Spinal cord (tissue), 10 donors: Measurements from ENCODE around the gene ATP2C2. TPM values are rescaled to one million over a fixed set of nuclear protein-coding genes. Genes with fewer than 3 reads are reported as not detected.
A peak's percentile ranks its signal among the peaks of the same experiment; 100 is the strongest.
"Not testable (repeated sequence)": the region's sequence is repeated elsewhere in the genome, so short reads cannot be mapped to it uniquely, and the experiment has no call there.

Source experiments
- DNase-seq, 6 donors: peaks; one replicate each; pipeline versions ENCODE4 v3.0.0 to v3.0.0-alpha.2; 2013 to 2015; ENCODE audit warnings: low spot score in 6 of 6, low read depth in 4 of 6
- H3K27ac ChIP-seq: one replicate; pipeline ENCODE4 v1.5.1; 2013; ENCODE audit warnings: low read depth, low read length, control low read depth
- H3K27me3 ChIP-seq: one replicate; pipeline ENCODE4 v1.6.1; 2013; ENCODE audit warnings: low read length; ENCODE audit not compliant: control insufficient read depth, insufficient read depth
- H3K36me3 ChIP-seq: one replicate; pipeline ENCODE4 v1.6.1; 2013; ENCODE audit warnings: low read length; ENCODE audit not compliant: control insufficient read depth, insufficient read depth
- H3K4me1 ChIP-seq: one replicate; pipeline ENCODE4 v1.6.1; 2013; ENCODE audit warnings: low read length; ENCODE audit not compliant: control insufficient read depth, insufficient read depth
- H3K4me3 ChIP-seq: one replicate; pipeline ENCODE4 v1.5.1; 2013; ENCODE audit warnings: low read depth, low read length, control low read depth
- H3K9me3 ChIP-seq: one replicate; pipeline ENCODE4 v1.6.1; 2013; ENCODE audit warnings: low read length; ENCODE audit not compliant: control insufficient read depth, insufficient read depth
- WGBS: methylation state at CpG from one replicate; pipeline ENCODE4 v1.1.5; 2013; ENCODE audit warnings: missing lambda C conversion rate; ENCODE audit not compliant: insufficient coverage; 5-methylcytosine and 5-hydroxymethylcytosine counted together
- polyA plus RNA-seq, 2 donors: library from polyadenylated mRNA; unstranded; fragments of 120-200 nt; gene quantifications; one replicate each; pipeline ENCODE4 v1.2.1, GENCODE V29; 2013; ENCODE audit not compliant: insufficient read length in 2 of 2
- total RNA-seq, 2 donors: library from RNA; depleted of rRNA in 1 of 2; stranded (reverse); fragments of 120-200 nt in 1 of 2; fragments of >200 nt in 1 of 2; gene quantifications; one replicate each; pipeline versions ENCODE4 v1.2.3 to v1.2.4, GENCODE V29; 2013 to 2014
- donor health status: healthy.

Gene ATP2C2
- total and polyA plus RNA-seq, 4 donors, result 1.4 to 4.2 (median 2.7) TPM

DNA sequence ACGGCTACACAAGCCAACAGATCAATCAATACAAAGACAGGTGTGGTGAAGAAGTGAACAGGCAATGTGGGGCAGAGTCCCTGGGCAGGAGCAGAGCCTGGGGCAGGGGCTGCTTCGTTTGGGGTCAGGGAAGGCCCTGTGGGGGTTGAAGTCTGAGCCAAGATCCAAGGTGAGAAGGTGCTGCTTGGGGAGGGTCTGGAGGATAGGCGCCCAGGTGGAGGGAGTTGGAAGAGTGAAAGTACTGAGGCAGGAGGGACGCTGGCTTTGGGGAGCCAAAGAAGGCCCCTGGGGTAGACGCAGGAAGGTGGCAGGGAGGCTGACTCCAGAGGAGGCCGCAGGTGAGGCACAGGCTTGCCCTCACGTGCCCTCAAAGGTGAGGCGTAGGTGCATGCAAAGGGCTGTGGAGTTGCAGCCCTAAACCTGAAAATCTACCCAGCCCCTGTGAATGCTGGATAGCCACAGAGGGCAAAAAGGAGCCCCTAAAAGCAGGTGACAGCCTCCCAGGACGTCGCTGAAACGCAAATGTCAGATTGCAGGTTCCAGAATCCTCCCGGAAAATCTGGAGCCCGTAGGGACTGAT is 40.3 kb upstream of the ATP2C2 start:
- Histone ChIP-seq H3K4me1 (peaks cover 2% of the 10 kb centered on the region), H3K27ac (no peak overlapping the region), H3K36me3 (no peaks in the 10 kb centered on the region), H3K27me3 (no peaks in the 10 kb centered on the region), H3K4me3 (no peak overlapping the region), H3K9me3 (no peaks in the 10 kb centered on the region)
- 86% methylated on average over 12 of the region's 13 CpGs for WGBS
- DNase-seq, result no peak

DNA sequence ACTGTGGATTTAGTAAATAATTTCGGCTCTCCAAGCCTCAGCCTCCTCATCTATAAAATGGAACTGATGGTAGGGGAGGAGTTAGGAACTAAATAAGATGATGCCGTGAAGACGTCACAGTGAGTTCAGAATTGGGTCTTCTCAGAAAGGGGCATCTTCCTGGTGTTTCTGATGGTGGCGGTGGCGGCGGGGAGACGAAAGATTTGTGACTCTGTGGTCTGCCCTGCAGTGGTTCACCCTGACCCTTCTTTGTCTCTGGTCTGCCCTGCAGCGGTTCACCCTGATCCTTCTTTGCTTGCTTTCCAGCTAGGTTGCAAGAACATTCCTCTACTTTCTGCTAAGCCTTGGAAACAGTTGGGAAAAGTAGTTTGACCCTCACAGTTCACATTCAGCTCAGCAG is 39.3 kb upstream of the ATP2C2 start:
- Histone ChIP-seq H3K4me3 (no peak overlapping the region), H3K27ac (no peak overlapping the region), H3K27me3 (no peaks in the 10 kb centered on the region), H3K36me3 (no peaks in the 10 kb centered on the region), H3K4me1 (peaks cover 8% of the 10 kb centered on the region), H3K9me3 (no peaks in the 10 kb centered on the region)
- 92% methylated on average over 8 of the region's 8 CpGs for WGBS
- DNase-seq, result no peak

DNA sequence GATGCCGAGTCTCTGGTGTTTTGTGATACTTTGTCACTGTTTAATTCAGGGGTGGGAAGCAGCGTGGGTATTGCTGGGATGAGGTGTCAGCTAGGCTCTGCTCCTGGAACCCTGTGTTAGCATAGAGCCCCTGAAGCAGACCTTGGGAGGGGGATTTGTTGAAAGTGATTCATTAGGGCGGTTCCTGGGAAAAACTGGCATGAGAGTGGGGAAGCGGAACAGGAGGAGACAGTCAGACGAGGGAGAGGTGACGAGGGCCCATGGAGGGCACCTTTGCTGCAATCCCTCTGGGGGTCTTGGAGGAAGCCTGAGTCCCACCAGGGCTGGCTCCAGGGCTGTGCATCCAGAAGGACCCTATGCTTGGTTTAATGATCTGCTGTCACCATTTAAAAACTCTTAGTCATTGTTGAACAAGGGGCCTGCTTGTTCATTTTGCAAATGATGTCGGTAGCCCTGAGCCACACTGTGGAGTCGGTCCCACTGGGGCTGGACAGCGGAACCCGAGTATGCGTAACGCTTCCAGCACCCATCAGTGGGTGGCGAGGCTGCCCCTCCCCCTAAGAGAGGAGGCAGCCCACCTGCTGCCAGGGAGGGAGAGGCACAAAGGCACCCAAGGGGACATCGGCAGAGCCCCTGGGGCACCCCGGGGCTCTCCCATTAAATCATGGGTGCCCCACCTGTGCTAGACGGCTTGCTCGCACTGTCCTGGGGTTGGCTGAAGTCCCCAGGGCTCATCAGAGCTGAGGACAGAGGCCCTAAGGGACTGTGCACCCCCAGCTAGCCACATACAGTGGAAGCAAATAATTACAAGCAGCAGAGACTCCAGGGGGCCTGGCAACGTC is 38.3 kb upstream of the ATP2C2 start:
- WGBS, result 74% methylated on average over 18 of the region's 18 CpGs
- no peak for DNase-seq
- Histone ChIP-seq H3K27ac (no peak overlapping the region), H3K9me3 (no peaks in the 10 kb centered on the region), H3K36me3 (no peaks in the 10 kb centered on the region), H3K4me1 (peaks cover 8% of the 10 kb centered on the region), H3K27me3 (no peaks in the 10 kb centered on the region), H3K4me3 (no peak overlapping the region)

DNA sequence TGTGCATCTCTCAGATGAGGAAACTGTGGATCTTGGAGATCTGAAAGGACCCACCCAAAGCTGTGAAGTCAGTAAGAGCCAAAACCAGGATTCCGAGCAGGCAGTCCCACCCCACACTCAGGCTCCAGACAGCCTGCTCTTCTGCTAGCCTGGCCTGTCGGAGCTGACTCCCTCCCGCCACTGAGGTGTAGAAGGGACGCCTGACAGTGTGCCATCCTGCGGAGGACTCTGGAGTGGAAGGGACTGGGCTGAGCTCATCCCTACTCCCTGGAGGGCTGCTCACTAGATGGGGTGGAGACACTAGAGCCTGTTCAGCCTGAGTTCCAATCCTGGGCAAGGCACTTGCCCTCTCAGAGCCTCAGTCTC is 37.7 kb upstream of the ATP2C2 start:
- peaks cover 8% of the 10 kb centered on the region for H3K4me1 ChIP-seq
- H3K36me3 ChIP-seq, result no peaks in the 10 kb centered on the region
- H3K27ac ChIP-seq, result no peak overlapping the region
- H3K9me3 ChIP-seq, result no peaks in the 10 kb centered on the region
- 93% methylated on average over 5 of the region's 5 CpGs for WGBS
- H3K4me3 ChIP-seq, result no peak overlapping the region
- DNase-seq, result no peak
- H3K27me3 ChIP-seq, result no peaks in the 10 kb centered on the region

DNA sequence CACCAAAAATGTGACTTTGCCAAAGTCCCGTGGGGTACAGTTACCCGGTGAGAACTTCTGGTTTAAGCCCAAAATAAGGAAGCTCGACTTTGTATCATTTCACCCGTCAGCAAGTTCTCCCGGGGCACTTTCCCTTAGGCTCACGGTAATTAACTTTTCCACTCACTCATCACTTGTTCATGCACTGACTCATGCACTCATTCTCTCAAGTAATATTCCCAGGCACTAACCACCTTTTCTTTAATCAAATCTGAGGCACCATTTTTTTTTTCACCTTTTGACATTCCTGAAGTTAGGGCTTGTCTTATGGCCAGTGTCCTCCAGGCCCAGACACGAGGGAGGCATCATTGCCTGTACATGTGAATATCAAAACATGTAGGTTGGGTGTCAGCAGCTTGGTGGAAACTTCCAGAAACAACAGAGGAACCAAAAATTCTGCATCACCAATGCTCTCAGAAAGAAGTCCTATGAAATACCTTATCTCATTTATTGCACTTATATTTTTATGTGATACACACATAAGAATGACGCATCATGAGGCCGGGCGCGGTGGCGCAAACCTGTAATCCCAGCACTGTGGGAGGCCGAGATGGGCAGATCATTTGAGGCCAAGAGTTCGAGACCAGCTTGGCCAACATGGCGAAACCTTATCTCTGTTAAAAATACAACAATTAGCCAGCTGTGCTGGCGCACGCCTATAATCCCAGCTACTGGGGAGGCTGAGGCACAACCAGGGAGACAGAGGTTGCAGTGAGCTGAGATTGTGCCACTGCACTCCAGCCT is 36.1 kb upstream of the ATP2C2 start:
- no peaks in the 10 kb centered on the region for H3K9me3 ChIP-seq
- H3K36me3 ChIP-seq, result no peaks in the 10 kb centered on the region
- 86% methylated on average over 14 of the region's 17 CpGs for WGBS
- no peaks in the 10 kb centered on the region for H3K27me3 ChIP-seq
- H3K27ac ChIP-seq, result no peak overlapping the region
- no peak for DNase-seq
- H3K4me1 ChIP-seq, result peaks cover 8% of the 10 kb centered on the region
- no peak overlapping the region for H3K4me3 ChIP-seq

DNA sequence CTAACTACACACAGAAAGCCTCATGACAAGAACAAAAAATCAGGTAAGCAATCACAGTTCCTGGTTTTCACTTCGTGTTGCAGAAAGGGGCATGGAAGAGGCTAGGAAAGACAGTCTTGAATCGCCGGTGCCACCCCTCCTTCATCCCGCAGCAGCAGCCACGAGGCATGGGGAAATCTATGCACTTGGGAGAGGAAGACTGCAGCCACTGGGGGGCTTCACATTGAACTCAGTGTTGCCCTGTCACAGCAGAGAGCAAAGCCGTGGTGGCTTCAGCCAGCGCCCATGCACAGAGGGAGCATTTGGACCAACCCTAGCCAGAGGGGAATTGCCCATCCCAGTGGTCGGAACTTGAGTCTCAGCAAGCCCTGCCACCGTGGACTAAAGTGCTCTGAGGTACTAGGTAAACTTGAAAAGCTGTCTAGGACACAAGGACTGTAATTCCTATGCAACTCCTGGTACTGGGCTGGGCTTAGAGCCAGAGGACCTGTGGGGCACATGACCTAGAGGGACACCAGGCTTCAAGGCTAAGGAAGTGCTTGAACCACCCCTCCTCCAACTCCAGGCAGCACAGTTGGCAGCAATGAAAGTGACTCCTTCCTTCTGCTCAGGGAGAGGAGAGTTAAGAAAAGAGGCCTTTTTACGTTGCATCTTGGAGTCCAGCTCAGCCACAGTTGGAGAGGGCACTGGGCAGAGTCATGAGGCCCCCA is 35.2 kb upstream of the ATP2C2 start:
- H3K4me3 ChIP-seq, result no peak overlapping the region
- H3K27ac ChIP-seq, result no peak overlapping the region
- no peaks in the 10 kb centered on the region for H3K27me3 ChIP-seq
- H3K9me3 ChIP-seq, result no peaks in the 10 kb centered on the region
- peaks cover 8% of the 10 kb centered on the region for H3K4me1 ChIP-seq
- 87% methylated on average over 9 of the region's 10 CpGs for WGBS
- peak in 2 of 6 donors; percentile 22 to 23 for DNase-seq
- no peaks in the 10 kb centered on the region for H3K36me3 ChIP-seq

DNA sequence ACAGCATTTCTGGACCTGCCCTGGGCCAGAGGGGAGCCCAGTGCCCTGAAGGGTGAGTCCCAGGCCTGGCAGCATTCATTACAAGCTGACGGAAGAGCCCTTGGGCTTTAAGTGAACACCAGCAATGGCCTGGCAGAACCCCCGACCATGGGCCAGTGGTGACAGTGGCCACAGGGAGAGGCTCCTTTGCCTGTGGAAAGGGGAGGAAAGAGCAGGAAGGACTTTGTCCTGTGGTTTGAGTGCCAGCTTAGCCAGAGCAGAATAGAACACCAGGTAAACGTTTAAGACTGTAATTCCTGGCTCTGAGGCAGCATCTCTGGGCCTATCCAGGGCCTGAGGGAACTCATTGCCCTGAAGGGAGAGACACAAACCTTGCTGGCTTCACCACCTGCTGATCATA is 34.3 kb upstream of the ATP2C2 start:
- no peak for DNase-seq
- Histone ChIP-seq H3K9me3 (no peaks in the 10 kb centered on the region), H3K36me3 (no peaks in the 10 kb centered on the region), H3K4me1 (peaks cover 8% of the 10 kb centered on the region), H3K4me3 (no peak overlapping the region), H3K27me3 (no peaks in the 10 kb centered on the region), H3K27ac (no peak overlapping the region)
- WGBS, result 93% methylated on average over 3 of the region's 3 CpGs

DNA sequence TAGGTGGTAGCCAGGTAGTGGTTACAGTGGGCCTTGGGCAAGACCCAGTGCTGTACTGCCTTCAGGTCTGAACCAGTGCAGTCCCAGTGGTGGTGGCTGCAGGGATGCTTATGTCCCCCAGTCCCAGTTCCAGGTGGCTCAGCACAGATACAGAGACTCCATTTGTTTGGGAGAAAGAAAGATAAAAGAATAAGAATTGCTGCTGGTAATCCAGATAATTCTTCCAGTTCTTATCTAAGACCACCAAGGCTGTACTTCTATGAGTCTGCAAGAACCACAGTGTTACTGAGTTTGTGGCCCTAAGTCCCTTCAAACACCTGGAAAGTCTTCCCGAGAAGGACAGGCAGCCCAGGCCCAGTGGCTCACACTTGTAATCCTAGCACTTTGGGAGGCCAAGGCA is 33.9 kb upstream of the ATP2C2 start:
- no peaks in the 10 kb centered on the region for H3K27me3 ChIP-seq
- H3K27ac ChIP-seq, result no peak overlapping the region
- H3K4me3 ChIP-seq, result no peak overlapping the region
- 100% methylated on average over 1 of the region's 1 CpG for WGBS
- no peaks in the 10 kb centered on the region for H3K9me3 ChIP-seq
- H3K4me1 ChIP-seq, result peaks cover 8% of the 10 kb centered on the region
- H3K36me3 ChIP-seq, result no peaks in the 10 kb centered on the region
- DNase-seq, result no peak

DNA sequence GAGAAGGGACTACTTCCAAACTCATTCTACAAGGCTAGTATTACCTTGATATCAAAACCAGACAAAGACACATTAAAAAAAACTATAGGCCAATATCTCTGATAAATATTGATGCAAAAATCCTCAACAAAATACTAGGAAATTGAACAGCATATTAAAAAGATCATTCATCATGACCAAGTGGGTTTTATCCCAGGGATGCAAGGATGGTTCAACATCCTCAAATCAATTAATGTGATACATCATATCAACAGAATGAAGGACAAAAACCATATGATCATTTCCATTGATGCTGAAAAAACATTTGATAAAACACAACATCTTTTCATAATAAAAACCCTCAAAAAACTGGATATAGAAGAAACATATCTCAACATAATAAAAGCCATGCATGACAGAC is 31.1 kb upstream of the ATP2C2 start:
- H3K9me3 ChIP-seq, DNase-seq, H3K27me3 ChIP-seq, H3K27ac ChIP-seq, H3K4me1 ChIP-seq, H3K4me3 ChIP-seq, H3K36me3 ChIP-seq: not testable (repeated sequence)
